SK-N-SH (cell line): Measurements from ENCODE around the gene UCHL5. TPM values are rescaled to one million over a fixed set of nuclear protein-coding genes. Genes with fewer than 3 reads are reported as not detected.

Source experiments
- CTCF ChIA-PET: fragments of 300-600, 350-600 bp; formaldehyde crosslinking; extraction: SDS; loops from one replicate; lab custom pipeline; 2021; lab: Yijun Ruan, JAX
- POLR2A ChIA-PET: fragments of 350-600 bp; sonication (Branson Sonifier 250); formaldehyde crosslinking; extraction: SDS; loops from one replicate; lab custom pipeline; 2020; ENCODE audit warnings: antibody characterized with exemption, inconsistent platforms; lab: Yijun Ruan, JAX
- DNase-seq: peaks from one replicate; pipeline ENCODE4 v3.0.0; 2012
- H2AFZ ChIP-seq: fragments of 200-600 bp; sonication (generic); 2 replicates; pipeline ENCODE4 v1.8.1; 2016; ENCODE audit warnings: antibody characterized with exemption, mild to moderate bottlenecking, low read depth
- H3F3A ChIP-seq: fragments of 200-600 bp; sonication (generic); replicated peaks from 2 replicates; pipeline ENCODE3; 2016; ENCODE audit warnings: antibody characterized with exemption, mild to moderate bottlenecking; ENCODE audit not compliant: insufficient read depth
- H3K27ac ChIP-seq, 2 experiments: fragments of 200-500 bp in 1 of 2; fragments of 200-600 bp in 1 of 2; sonication (Bioruptor generic) in 1 of 2; sonication (generic), shearing (Covaris generic) in 1 of 2; 2 replicates each; pipeline versions ENCODE4 v1.5.1 to v1.6.1; 2014 to 2016; ENCODE audit warnings: low read depth in 2 of 2, inconsistent platforms in 1 of 2, low read length in 1 of 2, mild to moderate bottlenecking in 1 of 2, mixed read lengths in 1 of 2
- H3K27me3 ChIP-seq: fragments of 200-600 bp; sonication (generic), shearing (Covaris generic); 2 replicates; pipeline ENCODE4 v1.6.1; 2016; ENCODE audit warnings: mixed run types; ENCODE audit not compliant: insufficient read depth
- H3K36me3 ChIP-seq, 2 experiments: fragments of 200-500 bp in 1 of 2; fragments of 200-600 bp in 1 of 2; sonication (Bioruptor generic) in 1 of 2; sonication (generic) in 1 of 2; replicated peaks in 1 of 2; 2 replicates each; pipeline versions ENCODE3 to v1.5.1; 2014 to 2016; ENCODE audit warnings: low read length in 1 of 2, mild to moderate bottlenecking in 1 of 2; ENCODE audit not compliant: insufficient read depth in 2 of 2, control insufficient read depth in 1 of 2
- H3K4me1 ChIP-seq, 2 experiments: fragments of 200-500 bp in 1 of 2; fragments of 200-600 bp in 1 of 2; sonication (Bioruptor generic) in 1 of 2; sonication (generic), shearing (Covaris generic) in 1 of 2; 2 replicates each; pipeline versions ENCODE4 v1.5.1 to v1.6.1; 2014 to 2016; ENCODE audit warnings: low read depth in 1 of 2, low read length in 1 of 2, mixed run types in 1 of 2; ENCODE audit not compliant: insufficient read depth in 2 of 2, control insufficient read depth in 1 of 2
- H3K4me2 ChIP-seq: fragments of 200-600 bp; sonication (generic), shearing (Covaris generic); 2 replicates; pipeline ENCODE4 v1.6.1; 2017; ENCODE audit warnings: mixed run types
- H3K4me3 ChIP-seq, 2 experiments: fragments of 200-500 bp in 1 of 2; fragments of 200-600 bp in 1 of 2; sonication (Bioruptor generic) in 1 of 2; sonication (generic), shearing (Covaris generic) in 1 of 2; 2 replicates each; pipeline versions ENCODE4 v1.5.1 to v1.8.1; 2014 to 2016; ENCODE audit warnings: low read depth in 2 of 2, inconsistent platforms in 1 of 2, low read length in 1 of 2, mild to moderate bottlenecking in 1 of 2, mixed read lengths in 1 of 2, moderate library complexity in 1 of 2
- H3K79me2 ChIP-seq: fragments of 200-600 bp; sonication (generic); 2 replicates; pipeline ENCODE4 v1.8.1; 2017; ENCODE audit warnings: mild to moderate bottlenecking; ENCODE audit not compliant: insufficient read depth
- H3K9ac ChIP-seq: fragments of 200-600 bp; sonication (generic); 2 replicates; pipeline ENCODE4 v1.6.1; 2017; ENCODE audit warnings: mixed run types
- H3K9me2 ChIP-seq: fragments of 200-600 bp; sonication (generic); 2 replicates; pipeline ENCODE4 v1.6.1; 2017; ENCODE audit warnings: mixed run types
- H3K9me3 ChIP-seq: fragments of 200-600 bp; sonication (generic); 2 replicates; pipeline ENCODE4 v1.6.1; 2017; ENCODE audit warnings: mixed run types, mild to moderate bottlenecking, moderate library complexity
- H4K20me1 ChIP-seq: fragments of 200-600 bp; sonication (generic); 2 replicates; pipeline ENCODE4 v1.6.1; 2017; ENCODE audit warnings: mild to moderate bottlenecking, mixed run types; ENCODE audit not compliant: insufficient read depth
- CHD2 ChIP-seq: fragments of 150-350 bp; IDR thresholded peaks from 2 replicates; pipeline ENCODE4 v1.6.1; 2018; ENCODE audit warnings: low read length; ENCODE audit not compliant: partially characterized antibody
- EP300 ChIP-seq, 2 experiments: IDR thresholded peaks; 2 replicates each; pipeline versions ENCODE4 v1.4.0 to v1.6.1; 2012; ENCODE audit warnings: borderline replicate concordance in 1 of 2, low read depth in 1 of 2, low read length in 1 of 2
- FOSL2 ChIP-seq: IDR thresholded peaks from 2 replicates; pipeline ENCODE4 v1.4.0; 2012; ENCODE audit warnings: low read depth, mild to moderate bottlenecking, moderate library complexity, borderline replicate concordance
- FOXJ3 ChIP-seq: sonication (generic); formaldehyde crosslinking; IDR thresholded peaks from 2 replicates; pipeline ENCODE4 v1.5.1; 2020; ENCODE audit warnings: mild to moderate bottlenecking, missing genetic modification reagents
- FOXM1 ChIP-seq: IDR thresholded peaks from 2 replicates; pipeline ENCODE4 v1.4.0; 2012; ENCODE audit warnings: low read depth, mild to moderate bottlenecking
- GATA2 ChIP-seq: sonication (generic); formaldehyde crosslinking; IDR thresholded peaks from 2 replicates; pipeline ENCODE4 v1.5.0; 2020; ENCODE audit warnings: mild to moderate bottlenecking, missing genetic modification reagents
- JUND ChIP-seq: IDR thresholded peaks from 2 replicates; pipeline ENCODE4 v1.4.0; 2012
- MEF2A ChIP-seq: IDR thresholded peaks from 2 replicates; pipeline ENCODE4 v1.4.0; 2012; ENCODE audit warnings: low read depth, borderline replicate concordance
- MXI1 ChIP-seq: IDR thresholded peaks from 2 replicates; pipeline ENCODE4 v1.6.1; 2012; ENCODE audit warnings: mild to moderate bottlenecking, low read depth, low read length, improper control_type of control experiment
- NFIC ChIP-seq: IDR thresholded peaks from 2 replicates; pipeline ENCODE4 v1.4.0; 2012; ENCODE audit warnings: borderline replicate concordance
- NRF1 ChIP-seq: IDR thresholded peaks from 2 replicates; pipeline ENCODE4 v1.6.1; 2012; ENCODE audit warnings: low read depth, mild to moderate bottlenecking, low read length
- RAD21 ChIP-seq: IDR thresholded peaks from 2 replicates; pipeline ENCODE4 v1.6.1; 2012; ENCODE audit warnings: mild to moderate bottlenecking, low read length
- RFX5 ChIP-seq: IDR thresholded peaks from 2 replicates; pipeline ENCODE4 v1.6.1; 2012; ENCODE audit warnings: mild to moderate bottlenecking, improper control_type of control experiment, low read length
- RXRA ChIP-seq: IDR thresholded peaks from 2 replicates; pipeline ENCODE4 v1.4.0; 2012; ENCODE audit warnings: low read depth, mild to moderate bottlenecking, borderline replicate concordance
- SIN3A ChIP-seq: IDR thresholded peaks from 2 replicates; pipeline ENCODE4 v1.6.1; 2012; ENCODE audit warnings: low read depth, mild to moderate bottlenecking, low read length, moderate library complexity, borderline replicate concordance
- SMC3 ChIP-seq: IDR thresholded peaks from 2 replicates; pipeline ENCODE4 v1.6.1; 2012; ENCODE audit warnings: low read depth, low read length, improper control_type of control experiment
- TAF1 ChIP-seq: IDR thresholded peaks from 2 replicates; pipeline ENCODE4 v1.6.1; 2012; ENCODE audit warnings: low read depth, mild to moderate bottlenecking, low read length, moderate library complexity, borderline replicate concordance
- TCF12 ChIP-seq: IDR thresholded peaks from 2 replicates; pipeline ENCODE4 v1.4.0; 2012
- TEAD4 ChIP-seq: IDR thresholded peaks from 2 replicates; pipeline ENCODE4 v1.4.0; 2012; ENCODE audit warnings: mild to moderate bottlenecking, borderline replicate concordance; ENCODE audit not compliant: insufficient read depth
- YY1 ChIP-seq: IDR thresholded peaks from 2 replicates; pipeline ENCODE4 v1.4.0; 2012; ENCODE audit warnings: low read depth, mild to moderate bottlenecking
- ZBTB33 ChIP-seq: IDR thresholded peaks from 2 replicates; pipeline ENCODE4 v1.4.0; 2012; ENCODE audit warnings: low read depth, borderline replicate concordance
- whole genome bisulfite sequencing: methylation state at CpG from one replicate; pipeline ENCODE4 v1.1.6; 2017; ENCODE audit warnings: low lambda C conversion rate; 5-methylcytosine and 5-hydroxymethylcytosine counted together
- polyA plus RNA-seq, 3 experiments: library from polyadenylated mRNA; depleted of rRNA; stranded (reverse); fragments of >200 nt; gene quantifications; 2 replicates each; pipeline ENCODE4 v1.2.3, GENCODE V29; 2012
- TF ChIP-seq, protein P1 (sequence below): IDR thresholded peaks from 2 replicates; pipeline ENCODE4 v1.6.1; 2012; ENCODE audit warnings: mild to moderate bottlenecking, low read depth, low read length, moderate library complexity
- TF ChIP-seq, protein P2 (sequence below): IDR thresholded peaks from 2 replicates; pipeline ENCODE4; 2012
- TF ChIP-seq, protein P3 (sequence below): fragments of 150-350 bp; IDR thresholded peaks from 2 replicates; pipeline ENCODE4 v1.6.1; 2017; ENCODE audit warnings: antibody characterized with exemption, low read length, low read depth, borderline replicate concordance

UCHL5 gene, protein sequence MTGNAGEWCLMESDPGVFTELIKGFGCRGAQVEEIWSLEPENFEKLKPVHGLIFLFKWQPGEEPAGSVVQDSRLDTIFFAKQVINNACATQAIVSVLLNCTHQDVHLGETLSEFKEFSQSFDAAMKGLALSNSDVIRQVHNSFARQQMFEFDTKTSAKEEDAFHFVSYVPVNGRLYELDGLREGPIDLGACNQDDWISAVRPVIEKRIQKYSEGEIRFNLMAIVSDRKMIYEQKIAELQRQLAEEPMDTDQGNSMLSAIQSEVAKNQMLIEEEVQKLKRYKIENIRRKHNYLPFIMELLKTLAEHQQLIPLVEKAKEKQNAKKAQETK
- polyA plus RNA-seq (2012; rRNA removed), result 14.9 and 15.7 TPM in 2 replicates
- 20.3 and 28.4 TPM in 2 replicates for polyA plus RNA-seq (2012; cell fraction: cytosol; rRNA removed)
- polyA plus RNA-seq (2012; cell fraction: nucleus; rRNA removed), result 15.7 and 19.3 TPM in 2 replicates

DNA sequence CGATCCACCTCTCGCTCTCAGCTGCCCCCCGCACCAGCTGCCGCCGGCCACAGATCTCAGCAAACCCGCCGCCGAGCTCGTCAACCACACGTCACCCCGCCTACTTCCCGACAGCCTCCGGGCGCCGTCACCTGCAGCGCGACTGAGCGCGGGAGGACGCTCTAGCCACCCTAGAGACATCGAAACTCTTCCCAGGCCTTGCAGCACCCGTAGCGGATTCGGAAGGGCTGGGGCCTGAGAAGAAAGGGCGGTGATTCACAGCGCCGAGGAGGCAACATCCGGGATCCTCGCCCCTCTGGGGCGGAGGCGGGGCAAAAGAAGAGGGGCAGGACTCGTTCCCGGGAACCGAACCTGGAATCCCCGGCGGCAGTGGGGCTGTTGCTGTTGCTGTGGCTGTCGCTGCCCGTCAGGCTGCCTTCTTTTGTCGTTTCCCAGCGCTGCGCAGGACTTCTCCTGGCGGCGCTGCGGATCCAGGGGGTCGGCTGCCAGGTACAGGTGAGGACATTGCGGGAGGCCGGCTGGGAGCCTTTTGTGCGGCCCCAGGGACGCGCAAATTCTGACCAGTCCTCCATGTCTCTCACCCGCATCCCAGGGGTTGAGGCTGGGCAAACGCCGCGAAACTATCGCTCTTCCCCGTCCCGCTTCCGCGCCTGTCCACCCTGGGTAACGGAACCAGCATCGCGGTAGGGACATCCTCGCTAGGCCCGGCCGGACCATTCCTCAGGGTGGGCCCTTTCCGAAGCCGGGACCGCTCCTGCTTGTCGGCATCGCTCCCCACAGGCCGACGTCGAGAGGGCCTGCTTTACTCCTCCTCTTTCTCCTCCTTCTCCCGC lies at the start of gene UCHL5, which contains the start of gene RO60:
Gene UCHL5 (minus strand): TSS at position 79 of the 833 bp plus-strand sequence. CDS start 100 bp downstream, outside the sequence.
Gene RO60 (plus strand): TSS at position 331 of the 833 bp plus-strand sequence. CDS start 9,443 bp downstream, outside the sequence.
- Histone ChIP-seq H3F3A (peaks cover 14% of the 10 kb centered on the region), H3K4me3 (peak within 1 kb of the TSS; percentile 85 to 99), H3K9ac (peak within 1 kb of the TSS; percentile 98), H4K20me1 (peaks cover 27% of the 10 kb centered on the region), H3K27ac (peak within 1 kb of the TSS; percentile 98 to 99), H3K9me3 (no peaks in the 10 kb centered on the region), H2AFZ (peak within 1 kb of the TSS; percentile 73), H3K79me2 (peaks cover 89% of the 10 kb centered on the region), H3K9me2 (no peaks in the 10 kb centered on the region), H3K4me1 (peaks cover 19 to 23% of the 10 kb centered on the region in 2 experiments; a peak in 3 of 4 replicates), H3K4me2 (peak within 1 kb of the TSS; percentile 91), H3K36me3 (peaks cover 14 to 16% of the 10 kb centered on the region in 2 experiments), H3K27me3 (no peaks in the 10 kb centered on the region)
- CTCF ChIA-PET, result interaction anchor here (1.0 to 2.5 kb wide), 4 partner anchors 10 to 585 kb away, joined by 3 to 10 read pairs (median 4); partner anchors contain the start of gene CDC73
- 2% methylated on average over 59 of the region's 74 CpGs for WGBS
- DNase-seq, result peak; percentile 93
- POLR2A ChIA-PET, result interaction anchor here (1.0 to 1.3 kb wide), 2 partner anchors 46 to 62 kb away, joined by 4 to 5 read pairs; partner anchors contain the start of genes CDC73 and GLRX2
- TF ChIP-seq TEAD4, result no peak
- TF ChIP-seq, protein P1, sequence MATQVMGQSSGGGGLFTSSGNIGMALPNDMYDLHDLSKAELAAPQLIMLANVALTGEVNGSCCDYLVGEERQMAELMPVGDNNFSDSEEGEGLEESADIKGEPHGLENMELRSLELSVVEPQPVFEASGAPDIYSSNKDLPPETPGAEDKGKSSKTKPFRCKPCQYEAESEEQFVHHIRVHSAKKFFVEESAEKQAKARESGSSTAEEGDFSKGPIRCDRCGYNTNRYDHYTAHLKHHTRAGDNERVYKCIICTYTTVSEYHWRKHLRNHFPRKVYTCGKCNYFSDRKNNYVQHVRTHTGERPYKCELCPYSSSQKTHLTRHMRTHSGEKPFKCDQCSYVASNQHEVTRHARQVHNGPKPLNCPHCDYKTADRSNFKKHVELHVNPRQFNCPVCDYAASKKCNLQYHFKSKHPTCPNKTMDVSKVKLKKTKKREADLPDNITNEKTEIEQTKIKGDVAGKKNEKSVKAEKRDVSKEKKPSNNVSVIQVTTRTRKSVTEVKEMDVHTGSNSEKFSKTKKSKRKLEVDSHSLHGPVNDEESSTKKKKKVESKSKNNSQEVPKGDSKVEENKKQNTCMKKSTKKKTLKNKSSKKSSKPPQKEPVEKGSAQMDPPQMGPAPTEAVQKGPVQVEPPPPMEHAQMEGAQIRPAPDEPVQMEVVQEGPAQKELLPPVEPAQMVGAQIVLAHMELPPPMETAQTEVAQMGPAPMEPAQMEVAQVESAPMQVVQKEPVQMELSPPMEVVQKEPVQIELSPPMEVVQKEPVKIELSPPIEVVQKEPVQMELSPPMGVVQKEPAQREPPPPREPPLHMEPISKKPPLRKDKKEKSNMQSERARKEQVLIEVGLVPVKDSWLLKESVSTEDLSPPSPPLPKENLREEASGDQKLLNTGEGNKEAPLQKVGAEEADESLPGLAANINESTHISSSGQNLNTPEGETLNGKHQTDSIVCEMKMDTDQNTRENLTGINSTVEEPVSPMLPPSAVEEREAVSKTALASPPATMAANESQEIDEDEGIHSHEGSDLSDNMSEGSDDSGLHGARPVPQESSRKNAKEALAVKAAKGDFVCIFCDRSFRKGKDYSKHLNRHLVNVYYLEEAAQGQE, result peak; percentile 61; the same call in 1 of the 2 replicates
- TF ChIP-seq YY1, result peak; percentile 39
- peak; percentile 95 for TF ChIP-seq MXI1
- TF ChIP-seq TAF1, result peak; percentile 78
- TF ChIP-seq RAD21, result no peak
- TF ChIP-seq RXRA, result no peak
- peak; percentile 91 for TF ChIP-seq CHD2
- peak; percentile 59; the same call in 1 of the 2 replicates for TF ChIP-seq FOSL2
- TF ChIP-seq EP300 (IDR thresholded peaks at IDR 0.05; ENCODE audit: borderline replicate concordance in 1 of 2, low read depth in 1 of 2, low read length in 1 of 2), result peak; percentile 14 to 18; a peak in 3 of 4 replicates
- TF ChIP-seq FOXJ3, result no peak; the same call in 1 of the 2 replicates
- peak; percentile 87 for TF ChIP-seq ZBTB33
- TF ChIP-seq SIN3A, result peak; percentile 99
- TF ChIP-seq GATA2, result no peak
- TF ChIP-seq TCF12, result no peak; the same call in 1 of the 2 replicates
- TF ChIP-seq SMC3, result no peak
- TF ChIP-seq, protein P2, sequence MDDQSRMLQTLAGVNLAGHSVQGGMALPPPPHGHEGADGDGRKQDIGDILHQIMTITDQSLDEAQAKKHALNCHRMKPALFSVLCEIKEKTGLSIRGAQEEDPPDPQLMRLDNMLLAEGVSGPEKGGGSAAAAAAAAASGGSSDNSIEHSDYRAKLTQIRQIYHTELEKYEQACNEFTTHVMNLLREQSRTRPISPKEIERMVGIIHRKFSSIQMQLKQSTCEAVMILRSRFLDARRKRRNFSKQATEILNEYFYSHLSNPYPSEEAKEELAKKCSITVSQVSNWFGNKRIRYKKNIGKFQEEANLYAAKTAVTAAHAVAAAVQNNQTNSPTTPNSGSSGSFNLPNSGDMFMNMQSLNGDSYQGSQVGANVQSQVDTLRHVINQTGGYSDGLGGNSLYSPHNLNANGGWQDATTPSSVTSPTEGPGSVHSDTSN, result peak; percentile 73
- TF ChIP-seq RFX5, result no peak
- no peak for TF ChIP-seq NRF1
- TF ChIP-seq MEF2A, result no peak
- TF ChIP-seq FOXM1, result no peak
- TF ChIP-seq, protein P3, sequence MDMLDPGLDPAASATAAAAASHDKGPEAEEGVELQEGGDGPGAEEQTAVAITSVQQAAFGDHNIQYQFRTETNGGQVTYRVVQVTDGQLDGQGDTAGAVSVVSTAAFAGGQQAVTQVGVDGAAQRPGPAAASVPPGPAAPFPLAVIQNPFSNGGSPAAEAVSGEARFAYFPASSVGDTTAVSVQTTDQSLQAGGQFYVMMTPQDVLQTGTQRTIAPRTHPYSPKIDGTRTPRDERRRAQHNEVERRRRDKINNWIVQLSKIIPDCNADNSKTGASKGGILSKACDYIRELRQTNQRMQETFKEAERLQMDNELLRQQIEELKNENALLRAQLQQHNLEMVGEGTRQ, result no peak
- TF ChIP-seq NFIC, result no peak
- no peak for TF ChIP-seq JUND
